B cell (primary cell): ENCODE results near the gene PSMB10.

Experiments used
- CTCF ChIP-seq: fragments of 200-600 bp; IDR thresholded peaks from one replicate; pipeline ENCODE4 v1.8.0; 2022; ENCODE audit warnings: antibody characterized with exemption, mild to moderate bottlenecking
- EZH2 ChIP-seq: IDR thresholded peaks from 2 replicates; pipeline ENCODE4 v1.6.1; 2012; ENCODE audit warnings: borderline replicate concordance, low read depth, mild to moderate bottlenecking, moderate library complexity, low read length; ENCODE audit not compliant: insufficient read depth, poor library complexity, severe bottlenecking

GRCh38 chr16:67982011-67982696 is 45.5 kb upstream of the PSMB10 start:
- no peak for TF ChIP-seq CTCF
- no peak for TF ChIP-seq EZH2
